ENCODE measurements around the gene FSHR. TPM values are rescaled to one million over a fixed set of nuclear protein-coding genes. Genes with fewer than 3 reads are reported as not detected.

Gene FSHR
- total RNA-seq, 4 donors from 2014 or later: not detected

DNA sequence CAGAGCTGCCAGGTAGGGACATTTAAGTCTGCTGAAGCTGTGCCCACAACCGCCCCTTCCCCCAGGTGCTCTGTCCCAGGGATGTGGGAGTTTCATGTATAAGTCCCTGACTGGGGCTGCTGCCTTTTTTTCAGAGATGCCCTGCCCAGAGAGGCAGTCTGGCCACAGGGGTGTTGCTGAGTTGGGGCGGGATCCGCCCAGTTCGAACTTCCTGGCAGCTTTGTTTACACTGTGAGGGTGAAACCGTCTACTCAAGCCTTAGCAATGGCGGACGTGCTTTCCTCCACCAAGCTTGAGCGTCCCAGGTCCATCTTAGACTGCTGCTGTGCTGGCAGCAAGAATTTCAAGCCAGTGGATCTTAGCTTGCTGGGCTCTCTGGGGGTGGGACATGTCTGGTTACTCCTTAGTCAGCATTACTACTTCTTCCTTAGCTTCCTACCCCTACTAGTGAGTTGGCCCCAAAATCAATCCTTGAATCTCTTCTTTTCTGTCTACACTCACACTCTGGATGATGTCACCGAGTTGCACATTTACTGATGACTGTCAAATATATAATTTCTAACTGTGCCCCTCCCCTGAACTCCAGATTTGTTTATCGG, 31.8 kb upstream of the FSHR start:
- Histone ChIP-seq H3K4me1 (no peaks in the 10 kb centered on the region), H3K27me3 (no peaks in the 10 kb centered on the region), H3K36me3 (no peaks in the 10 kb centered on the region), H3K4me3 (no peak overlapping the region), H3K27ac (no peak overlapping the region), H3K9me3 (no peaks in the 10 kb centered on the region)
- DNase-seq (ENCODE audit: low spot score in 2 of 2): no peak
- 92 to 93% methylated on average over 10 of the region's 10 CpGs for WGBS, 2 donors
- TF ChIP-seq EP300 (IDR thresholded peaks at IDR 0.05) (no peak), POLR2A (IDR thresholded peaks at IDR 0.05) (no peak)
- TF ChIP-seq, protein P1, sequence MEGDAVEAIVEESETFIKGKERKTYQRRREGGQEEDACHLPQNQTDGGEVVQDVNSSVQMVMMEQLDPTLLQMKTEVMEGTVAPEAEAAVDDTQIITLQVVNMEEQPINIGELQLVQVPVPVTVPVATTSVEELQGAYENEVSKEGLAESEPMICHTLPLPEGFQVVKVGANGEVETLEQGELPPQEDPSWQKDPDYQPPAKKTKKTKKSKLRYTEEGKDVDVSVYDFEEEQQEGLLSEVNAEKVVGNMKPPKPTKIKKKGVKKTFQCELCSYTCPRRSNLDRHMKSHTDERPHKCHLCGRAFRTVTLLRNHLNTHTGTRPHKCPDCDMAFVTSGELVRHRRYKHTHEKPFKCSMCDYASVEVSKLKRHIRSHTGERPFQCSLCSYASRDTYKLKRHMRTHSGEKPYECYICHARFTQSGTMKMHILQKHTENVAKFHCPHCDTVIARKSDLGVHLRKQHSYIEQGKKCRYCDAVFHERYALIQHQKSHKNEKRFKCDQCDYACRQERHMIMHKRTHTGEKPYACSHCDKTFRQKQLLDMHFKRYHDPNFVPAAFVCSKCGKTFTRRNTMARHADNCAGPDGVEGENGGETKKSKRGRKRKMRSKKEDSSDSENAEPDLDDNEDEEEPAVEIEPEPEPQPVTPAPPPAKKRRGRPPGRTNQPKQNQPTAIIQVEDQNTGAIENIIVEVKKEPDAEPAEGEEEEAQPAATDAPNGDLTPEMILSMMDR (IDR thresholded peaks at IDR 0.05): no peak

DNA sequence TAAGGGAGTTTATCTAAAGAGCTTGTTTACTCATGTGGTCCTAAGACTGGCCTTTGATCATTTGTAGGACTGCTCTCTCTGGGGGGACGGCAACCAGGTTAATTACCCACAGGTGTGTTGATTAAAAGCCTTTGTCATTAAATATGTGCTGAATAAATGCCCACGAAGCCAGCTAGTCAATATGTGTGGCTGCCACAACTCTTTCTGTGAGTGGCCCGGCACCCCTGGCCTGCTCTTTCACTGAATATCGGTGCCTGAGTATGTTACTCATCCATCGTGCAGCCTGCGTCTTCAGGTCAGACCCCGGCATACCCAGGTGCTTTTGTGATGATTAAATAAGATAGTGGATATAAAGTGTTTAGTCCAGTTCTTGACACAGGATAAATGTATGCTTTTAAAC, 24.3 kb upstream of the FSHR start:
- Histone ChIP-seq H3K9me3 (no peaks in the 10 kb centered on the region), H3K4me3 (no peak overlapping the region), H3K27me3 (no peaks in the 10 kb centered on the region), H3K36me3 (no peaks in the 10 kb centered on the region), H3K27ac (no peak overlapping the region), H3K4me1 (no peaks in the 10 kb centered on the region)
- TF ChIP-seq, protein P1 (IDR thresholded peaks at IDR 0.05): no peak
- TF ChIP-seq EP300 (IDR thresholded peaks at IDR 0.05): no peak
- TF ChIP-seq POLR2A (IDR thresholded peaks at IDR 0.05): no peak
- no peak for DNase-seq (ENCODE audit: low spot score in 2 of 2)
- 76 to 82% methylated on average over 7 of the region's 7 CpGs for WGBS, 2 donors

DNA sequence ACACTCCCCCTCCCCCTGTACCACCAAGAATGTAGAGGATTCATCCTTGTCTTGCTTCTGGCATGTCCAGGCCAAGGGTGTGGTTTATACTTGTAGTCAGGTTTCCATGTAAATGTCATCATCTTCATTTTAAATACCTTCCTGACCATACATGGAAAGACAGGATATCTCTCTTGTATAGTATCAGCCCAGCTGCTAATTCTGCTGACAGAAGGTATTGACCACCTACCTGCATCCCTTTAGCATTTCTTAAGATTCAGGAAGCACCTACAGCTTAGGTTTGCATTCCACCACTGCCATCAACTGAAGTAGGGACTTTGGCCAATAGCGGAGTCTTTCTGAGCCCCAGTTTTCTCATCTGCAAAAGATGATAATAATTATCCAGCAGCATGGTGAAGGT, 22.9 kb upstream of the FSHR start:
- DNase-seq (ENCODE audit: low spot score in 2 of 2): no peak
- Histone ChIP-seq H3K36me3 (no peaks in the 10 kb centered on the region), H3K4me1 (no peaks in the 10 kb centered on the region), H3K27me3 (no peaks in the 10 kb centered on the region), H3K9me3 (no peaks in the 10 kb centered on the region), H3K4me3 (no peak overlapping the region), H3K27ac (no peak overlapping the region)
- whole genome bisulfite sequencing, 2 donors: 100% methylated on average over 1 of the region's 1 CpG
- TF ChIP-seq EP300 (IDR thresholded peaks at IDR 0.05) (no peak), POLR2A (IDR thresholded peaks at IDR 0.05) (no peak)
- TF ChIP-seq, protein P1 (IDR thresholded peaks at IDR 0.05): no peak

DNA sequence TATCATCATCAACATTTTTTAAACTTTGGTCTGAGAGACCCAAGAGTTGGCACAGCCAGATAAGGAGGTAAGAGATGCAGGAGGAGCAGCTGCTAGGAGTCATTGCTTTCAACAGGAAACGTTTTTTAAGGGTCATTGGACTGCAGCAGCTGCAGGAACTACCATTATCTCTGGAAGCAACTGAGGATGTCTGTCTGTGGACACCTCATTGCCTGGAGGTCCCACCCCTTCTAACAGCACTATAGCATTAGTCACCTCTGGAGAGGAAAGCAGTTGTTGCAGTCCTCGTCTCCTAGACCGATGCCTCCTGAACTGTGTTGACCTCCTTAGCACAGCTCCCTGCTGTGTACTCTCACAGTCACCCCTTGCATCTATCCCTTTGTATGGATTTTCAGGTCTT, 21.5 kb upstream of the FSHR start:
- no peaks in the 10 kb centered on the region for H3K27me3 ChIP-seq
- TF ChIP-seq POLR2A (IDR thresholded peaks at IDR 0.05): no peak
- TF ChIP-seq, protein P1 (IDR thresholded peaks at IDR 0.05): no peak
- no peak for TF ChIP-seq EP300 (IDR thresholded peaks at IDR 0.05)
- no peaks in the 10 kb centered on the region for H3K9me3 ChIP-seq
- H3K27ac ChIP-seq: no peak overlapping the region
- WGBS, 2 donors: 63 to 73% methylated on average over 3 of the region's 3 CpGs
- H3K4me3 ChIP-seq: no peak overlapping the region
- DNase-seq (ENCODE audit: low spot score in 2 of 2): no peak
- H3K36me3 ChIP-seq: no peaks in the 10 kb centered on the region
- no peaks in the 10 kb centered on the region for H3K4me1 ChIP-seq

DNA sequence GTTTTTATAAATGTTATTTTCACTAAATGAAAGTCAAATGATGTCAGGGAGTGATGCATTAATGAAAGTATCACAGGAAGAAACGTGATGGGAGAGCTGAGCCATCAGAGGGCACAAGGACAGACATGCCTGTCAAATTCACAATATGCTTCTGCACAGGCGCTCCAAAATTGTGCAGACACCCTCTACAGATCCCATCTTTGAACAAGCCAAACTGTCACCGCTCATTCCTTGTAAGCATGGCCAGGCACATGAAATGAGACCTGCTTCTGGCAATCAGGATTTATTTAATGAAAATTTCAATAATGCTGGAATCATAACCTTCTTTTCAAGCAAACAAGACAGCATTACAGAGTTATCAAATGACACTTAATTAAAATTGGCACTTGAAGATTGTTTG, 20.4 kb upstream of the FSHR start:
- Histone ChIP-seq H3K36me3 (no peaks in the 10 kb centered on the region), H3K9me3 (peaks cover 0 to under 1% (median 0%) of the 10 kb centered on the region in 4 donors), H3K27me3 (no peaks in the 10 kb centered on the region), H3K4me3 (no peak overlapping the region), H3K27ac (no peak overlapping the region), H3K4me1 (no peaks in the 10 kb centered on the region)
- TF ChIP-seq EP300 (IDR thresholded peaks at IDR 0.05) (no peak), POLR2A (IDR thresholded peaks at IDR 0.05) (no peak)
- TF ChIP-seq, protein P1 (IDR thresholded peaks at IDR 0.05): no peak
- DNase-seq (ENCODE audit: low spot score in 2 of 2): no peak
- 74 to 75% methylated on average over 3 of the region's 3 CpGs for WGBS, 2 donors
